OCI-LY1 (cell line): Measurements from ENCODE around the gene ZNF71.

Experiments
- H2AFZ ChIP-seq: fragments of 200-600 bp; sonication (generic), shearing (Covaris generic); 2 replicates; pipeline ENCODE4 v1.6.0; 2014; ENCODE audit warnings: antibody characterized with exemption, mild to moderate bottlenecking, low read length
- H3F3A ChIP-seq: fragments of 200-600 bp; sonication (generic), shearing (Covaris generic); 2 replicates; pipeline ENCODE4 v1.6.0; 2014; ENCODE audit warnings: mild to moderate bottlenecking, antibody characterized with exemption, low read length, moderate library complexity; ENCODE audit not compliant: insufficient read depth
- H3K27ac ChIP-seq: fragments of 200-600 bp; sonication (generic); 2 replicates; pipeline ENCODE4 v1.5.1; 2014; ENCODE audit warnings: low read length, mixed run types, mild to moderate bottlenecking, low read depth; ENCODE audit not compliant: poor library complexity, severe bottlenecking
- H3K27me3 ChIP-seq: fragments of 200-600 bp; sonication (generic); 2 replicates; pipeline ENCODE4 v1.6.0; 2014; ENCODE audit warnings: antibody characterized with exemption, mild to moderate bottlenecking, low read length, moderate library complexity; ENCODE audit not compliant: insufficient read depth
- H3K36me3 ChIP-seq: fragments of 200-600 bp; sonication (generic); 2 replicates; pipeline ENCODE4 v1.6.1; 2014; ENCODE audit warnings: mild to moderate bottlenecking, antibody characterized with exemption, low read length, moderate library complexity, mixed read lengths; ENCODE audit not compliant: insufficient read depth
- H3K4me1 ChIP-seq: fragments of 200-600 bp; sonication (generic); 2 replicates; pipeline ENCODE4 v1.5.1; 2014; ENCODE audit warnings: mild to moderate bottlenecking, low read length, moderate library complexity; ENCODE audit not compliant: insufficient read depth, severe bottlenecking
- H3K4me2 ChIP-seq: fragments of 200-600 bp; sonication (generic), shearing (Covaris generic); 2 replicates; pipeline ENCODE4 v1.6.1; 2014; ENCODE audit warnings: low read length
- H3K4me3 ChIP-seq: fragments of 200-600 bp; sonication (generic); 2 replicates; pipeline ENCODE4 v1.5.1; 2014; ENCODE audit warnings: low read length, low read depth, mild to moderate bottlenecking, mixed read lengths; ENCODE audit not compliant: poor library complexity, severe bottlenecking
- H3K79me2 ChIP-seq: fragments of 200-600 bp; shearing (Covaris generic); 2 replicates; pipeline ENCODE4 v1.6.1; 2016; ENCODE audit warnings: mixed run types, low read length, mixed read lengths; ENCODE audit not compliant: insufficient read depth
- H3K9ac ChIP-seq: fragments of 200-600 bp; sonication (generic), shearing (Covaris generic); 2 replicates; pipeline ENCODE4 v1.6.1; 2014; ENCODE audit warnings: mild to moderate bottlenecking, low read length, mixed read lengths
- H3K9me2 ChIP-seq: fragments of 200-600 bp; sonication (generic), shearing (Covaris generic); 2 replicates; pipeline ENCODE4 v1.6.1; 2014; ENCODE audit warnings: low read depth, mild to moderate bottlenecking, low read length, mixed read lengths
- H3K9me3 ChIP-seq: fragments of 200-600 bp; shearing (Covaris generic); 2 replicates; pipeline ENCODE4 v1.6.1; 2014; ENCODE audit warnings: low read length, mixed read lengths
- H4K20me1 ChIP-seq: fragments of 200-600 bp; sonication (generic), shearing (Covaris generic); 2 replicates; pipeline ENCODE4 v1.6.0; 2016; ENCODE audit warnings: mild to moderate bottlenecking, low read length; ENCODE audit not compliant: insufficient read depth
- EZH2 ChIP-seq: fragments of 200-600 bp; sonication (generic), shearing (Covaris generic); IDR thresholded peaks from 2 replicates; pipeline ENCODE4 v1.8.0; 2017; ENCODE audit warnings: borderline replicate concordance, mixed run types, mild to moderate bottlenecking, antibody characterized with exemption, low read length, moderate library complexity, mixed read lengths
- TF ChIP-seq, protein P1 (sequence below): fragments of 200-600 bp; sonication (generic), shearing (Covaris generic); IDR thresholded peaks from 2 replicates; pipeline ENCODE4 v1.5.1; 2017; ENCODE audit warnings: mild to moderate bottlenecking, antibody characterized with exemption, low read length, moderate library complexity, mixed read lengths

The ZNF71 gene

GRCh38 chr19:56617531-56617930, 22.4 kb downstream of the ZNF71 start:
- Histone ChIP-seq H3K4me3 (no peak overlapping the region), H3K4me1 (no peaks in the 10 kb centered on the region), H3K9me3 (peaks cover 7% of the 10 kb centered on the region; the same call in 1 of the 2 replicates), H3K4me2 (no peak overlapping the region), H3F3A (no peaks in the 10 kb centered on the region), H3K27ac (no peak overlapping the region), H3K27me3 (no peaks in the 10 kb centered on the region), H3K9me2 (no peaks in the 10 kb centered on the region), H3K79me2 (no peaks in the 10 kb centered on the region), H4K20me1 (no peaks in the 10 kb centered on the region), H2AFZ (no peak overlapping the region), H3K36me3 (peaks cover 17% of the 10 kb centered on the region), H3K9ac (no peak overlapping the region)
- TF ChIP-seq EZH2: no peak
- TF ChIP-seq, protein P1, sequence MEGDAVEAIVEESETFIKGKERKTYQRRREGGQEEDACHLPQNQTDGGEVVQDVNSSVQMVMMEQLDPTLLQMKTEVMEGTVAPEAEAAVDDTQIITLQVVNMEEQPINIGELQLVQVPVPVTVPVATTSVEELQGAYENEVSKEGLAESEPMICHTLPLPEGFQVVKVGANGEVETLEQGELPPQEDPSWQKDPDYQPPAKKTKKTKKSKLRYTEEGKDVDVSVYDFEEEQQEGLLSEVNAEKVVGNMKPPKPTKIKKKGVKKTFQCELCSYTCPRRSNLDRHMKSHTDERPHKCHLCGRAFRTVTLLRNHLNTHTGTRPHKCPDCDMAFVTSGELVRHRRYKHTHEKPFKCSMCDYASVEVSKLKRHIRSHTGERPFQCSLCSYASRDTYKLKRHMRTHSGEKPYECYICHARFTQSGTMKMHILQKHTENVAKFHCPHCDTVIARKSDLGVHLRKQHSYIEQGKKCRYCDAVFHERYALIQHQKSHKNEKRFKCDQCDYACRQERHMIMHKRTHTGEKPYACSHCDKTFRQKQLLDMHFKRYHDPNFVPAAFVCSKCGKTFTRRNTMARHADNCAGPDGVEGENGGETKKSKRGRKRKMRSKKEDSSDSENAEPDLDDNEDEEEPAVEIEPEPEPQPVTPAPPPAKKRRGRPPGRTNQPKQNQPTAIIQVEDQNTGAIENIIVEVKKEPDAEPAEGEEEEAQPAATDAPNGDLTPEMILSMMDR: no peak

GRCh38 chr19:56619121-56619520, 24.0 kb downstream of the ZNF71 start:
- TF ChIP-seq, protein P1: no peak
- no peak for TF ChIP-seq EZH2
- no peaks in the 10 kb centered on the region for H4K20me1 ChIP-seq
- no peaks in the 10 kb centered on the region for H3F3A ChIP-seq
- no peak overlapping the region for H3K4me2 ChIP-seq
- H3K9ac ChIP-seq: no peak overlapping the region
- H3K4me1 ChIP-seq: no peaks in the 10 kb centered on the region
- H3K27me3 ChIP-seq: no peaks in the 10 kb centered on the region
- no peaks in the 10 kb centered on the region for H3K79me2 ChIP-seq
- H2AFZ ChIP-seq: no peak overlapping the region
- H3K36me3 ChIP-seq: peaks cover 17% of the 10 kb centered on the region
- no peak overlapping the region for H3K27ac ChIP-seq
- H3K9me3 ChIP-seq: peaks cover 7% of the 10 kb centered on the region; the same call in 1 of the 2 replicates
- H3K9me2 ChIP-seq: no peaks in the 10 kb centered on the region
- H3K4me3 ChIP-seq: no peak overlapping the region

- Histone ChIP-seq H3K36me3 (peaks cover 17% of the 10 kb centered on the region), H4K20me1 (no peaks in the 10 kb centered on the region)
These were observed 27.3 kb downstream of the ZNF71 start for GRCh38 chr19:56622374-56622773.

More at GRCh38 chr19:56622374-56622773, 27.3 kb downstream of the ZNF71 start:
- H3K9me3 ChIP-seq: peaks cover 4% of the 10 kb centered on the region; the same call in 1 of the 2 replicates
- TF ChIP-seq EZH2: no peak
- TF ChIP-seq, protein P1: no peak
- no peaks in the 10 kb centered on the region for H3K79me2 ChIP-seq
- H3K4me2 ChIP-seq: no peak overlapping the region
- no peak overlapping the region for H2AFZ ChIP-seq
- H3K27me3 ChIP-seq: no peaks in the 10 kb centered on the region
- no peaks in the 10 kb centered on the region for H3K9me2 ChIP-seq
- no peaks in the 10 kb centered on the region for H3K4me1 ChIP-seq
- no peak overlapping the region for H3K9ac ChIP-seq
- H3K27ac ChIP-seq: no peak overlapping the region
- H3F3A ChIP-seq: no peaks in the 10 kb centered on the region
- H3K4me3 ChIP-seq: no peak overlapping the region
